Middle frontal gyrus (tissue), 1 donor: ENCODE data around the gene PMIS2.

ENCODE experiments used
- DNase-seq: peaks from one replicate; pipeline ENCODE4 v3.0.0-alpha.2; 2015; ENCODE audit warnings: low spot score; ENCODE audit errors: extremely low spot score

The PMIS2 gene

DNA sequence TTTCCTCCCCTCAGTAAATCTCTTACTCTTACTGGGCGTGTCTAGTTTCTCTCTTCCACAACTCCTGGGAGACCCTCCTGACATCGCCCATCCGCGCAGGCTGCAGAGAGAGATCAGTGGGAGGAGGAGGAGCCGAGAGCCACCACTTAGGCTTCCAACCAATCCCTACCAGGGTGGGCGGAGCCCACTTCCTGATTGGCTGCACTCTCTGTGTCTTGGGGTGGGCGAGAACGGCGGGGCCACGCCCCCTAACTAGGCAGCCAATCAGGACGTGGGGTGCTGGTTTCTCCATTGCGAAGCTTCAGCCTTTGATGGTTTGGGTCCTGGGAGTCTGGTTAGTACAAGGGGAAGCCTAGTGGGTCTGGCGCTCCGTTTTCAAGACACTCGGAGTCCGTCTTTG is at the start of gene PMIS2:
Gene PMIS2 (plus strand): TSS at position 326 of the 400 bp plus-strand sequence. CDS start 87 bp downstream, outside the sequence.
- no peak for DNase-seq

- no peak for DNase-seq
These were observed 46.7 kb upstream of the PMIS2 start for GRCh38 chr19:35539314-35539713.

DNA sequence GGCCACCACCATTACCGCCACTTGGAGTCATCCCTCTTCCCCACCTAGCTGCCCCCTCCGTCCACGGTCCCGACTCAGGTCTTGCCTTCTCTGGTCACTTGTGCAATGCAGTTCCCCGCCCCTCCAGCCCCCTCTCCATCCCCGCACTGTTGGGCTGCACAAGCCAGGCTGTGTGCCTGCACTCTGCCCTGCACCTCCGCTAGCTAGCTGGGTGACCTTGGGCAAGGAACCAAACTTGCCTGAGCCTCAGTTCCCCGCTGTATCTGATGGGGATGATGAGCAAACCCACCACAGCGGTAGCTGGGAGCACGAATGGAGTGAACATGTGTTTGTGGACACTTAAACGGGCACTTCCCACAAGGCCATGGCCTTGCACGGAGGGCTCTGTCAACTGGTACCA is 46.1 kb upstream of the PMIS2 start:
- no peak for DNase-seq

GRCh38 chr19:35540356-35540927 is 45.5 kb upstream of the PMIS2 start:
- no peak for DNase-seq

- DNase-seq: no peak
These were observed 43.8 kb upstream of the PMIS2 start for GRCh38 chr19:35542209-35542608.

- no peak for DNase-seq
These were observed 42.5 kb upstream of the PMIS2 start for GRCh38 chr19:35543280-35544109.

- DNase-seq: no peak
These were observed 41.7 kb upstream of the PMIS2 start for GRCh38 chr19:35544110-35544802.

DNA sequence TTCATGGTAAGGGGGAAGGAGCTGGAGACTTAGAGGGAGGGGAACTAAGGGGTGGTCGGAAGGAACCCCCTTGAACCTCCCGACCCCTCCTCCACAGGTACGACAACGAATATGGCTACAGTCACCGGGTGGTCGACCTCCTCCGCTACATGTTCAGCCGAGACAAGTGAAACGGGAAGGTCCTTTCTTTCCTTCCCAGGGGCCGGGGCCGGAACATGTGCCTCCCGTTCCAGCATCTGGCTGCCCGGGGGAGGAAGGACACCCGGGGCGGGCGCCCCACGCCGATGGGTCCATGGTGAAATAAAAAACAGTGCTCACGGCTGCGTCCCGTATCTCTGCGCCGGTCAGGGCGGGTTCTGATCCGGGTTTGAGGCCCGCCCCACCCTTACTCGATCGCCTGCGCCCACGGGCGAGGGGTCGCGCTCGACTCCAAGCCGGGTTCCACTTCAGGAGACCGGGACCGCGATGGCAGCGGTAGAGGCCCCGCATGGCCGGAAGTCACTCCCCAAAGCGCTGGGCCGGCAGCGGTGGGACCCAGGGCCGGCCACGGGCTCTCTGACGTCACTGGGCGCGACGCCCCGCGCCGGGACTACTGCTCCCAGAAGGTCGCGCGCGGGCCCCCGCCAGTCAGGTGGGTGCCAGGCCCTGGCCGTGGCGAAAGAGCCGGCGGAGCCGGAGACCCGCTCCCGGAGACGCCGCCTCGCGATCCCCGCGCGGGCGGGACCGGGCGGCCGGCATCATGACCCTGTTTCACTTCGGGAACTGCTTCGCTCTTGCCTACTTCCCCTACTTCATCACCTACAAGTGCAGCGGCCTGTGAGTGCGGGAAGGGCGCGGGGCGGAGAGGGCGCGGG is 40.7 kb upstream of the PMIS2 start, which contains the start of gene TMEM147:
Gene TMEM147 (plus strand): TSS at position 626 of the 854 bp plus-strand sequence. CDS start 114 bp downstream, at position 740.
- DNase-seq: peak; percentile 82

GRCh38 chr19:35545855-35546381 is 40.1 kb upstream of the PMIS2 start:
- no peak for DNase-seq

DNA sequence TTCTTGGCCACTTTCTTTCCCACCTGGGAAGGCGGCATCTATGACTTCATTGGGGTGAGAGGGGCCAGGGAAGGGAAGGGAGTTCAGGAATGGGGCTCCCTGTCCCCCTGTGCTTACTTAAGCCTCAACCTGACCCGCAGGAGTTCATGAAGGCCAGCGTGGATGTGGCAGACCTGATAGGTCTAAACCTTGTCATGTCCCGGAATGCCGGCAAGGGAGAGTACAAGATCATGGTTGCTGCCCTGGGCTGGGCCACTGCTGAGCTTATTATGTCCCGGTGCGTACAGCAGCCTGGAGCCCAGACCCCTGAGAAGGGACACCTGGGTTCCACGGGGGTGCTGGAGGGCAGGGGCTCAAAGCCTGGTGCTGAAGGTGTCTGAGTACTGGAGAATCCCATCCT is 39.4 kb upstream of the PMIS2 start:
- DNase-seq: no peak

DNA sequence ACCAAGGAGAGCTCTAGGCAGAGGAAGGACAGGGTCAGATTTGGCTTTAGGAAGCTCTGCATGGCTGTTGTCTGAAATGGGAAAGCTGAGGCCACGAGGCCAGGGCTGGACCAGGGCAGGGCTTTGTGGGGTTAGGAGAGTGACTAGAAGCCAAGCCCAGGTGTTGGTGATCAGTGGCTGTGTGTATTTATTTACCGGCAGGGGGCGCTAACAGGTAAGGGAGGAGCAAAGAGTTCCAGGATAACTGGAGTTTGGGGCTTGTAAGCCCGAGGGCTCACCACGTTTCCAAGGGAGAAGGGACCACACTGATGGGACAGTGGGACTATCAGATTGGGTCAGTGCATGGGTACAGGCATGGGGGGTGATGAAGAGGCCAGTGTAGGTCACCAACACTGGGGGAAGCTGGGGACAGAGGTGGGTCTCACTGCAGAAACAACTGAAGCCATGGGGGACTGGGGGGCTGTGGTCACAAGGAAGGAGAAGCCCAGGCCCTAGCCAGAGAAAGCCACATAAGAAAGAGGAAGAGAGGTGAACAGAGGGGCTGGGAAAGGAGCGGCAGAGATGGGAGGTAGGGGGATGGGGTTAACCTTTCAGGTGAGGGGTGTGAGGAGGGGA is 36.7 kb upstream of the PMIS2 start:
- peak; percentile 41 for DNase-seq

DNA sequence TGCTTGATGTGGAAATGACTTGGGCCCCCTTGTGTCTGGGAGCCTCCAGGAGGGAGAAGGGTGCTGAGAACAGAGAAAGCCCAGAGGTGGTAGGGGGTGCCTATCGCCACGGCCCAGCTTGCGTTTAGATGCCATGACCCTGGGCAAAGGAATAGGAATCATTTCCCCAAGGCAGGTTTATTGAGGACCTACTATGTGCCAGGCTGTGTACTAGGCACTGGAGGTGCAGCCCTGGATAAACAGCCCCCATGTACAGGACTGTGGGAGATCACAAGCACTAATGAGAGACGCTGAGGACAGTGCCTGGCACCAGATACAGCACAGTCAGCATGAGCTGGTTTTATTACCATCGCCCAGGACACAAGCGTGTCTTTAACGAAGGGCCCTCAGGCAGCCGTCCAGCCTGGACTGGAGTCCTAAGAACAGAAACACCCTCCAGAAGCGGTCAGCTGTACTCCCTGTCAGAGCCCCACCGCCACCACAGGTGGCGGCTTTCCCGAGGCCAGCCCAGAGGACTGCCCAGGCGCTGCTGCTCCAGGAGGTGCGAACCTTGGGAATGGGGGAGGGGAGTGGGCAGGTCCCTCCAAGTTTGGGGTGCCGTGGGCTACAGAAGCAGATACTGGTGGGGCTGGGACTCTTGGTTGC is 36.0 kb upstream of the PMIS2 start:
- DNase-seq: no peak

- DNase-seq: no peak
These were observed 34.7 kb upstream of the PMIS2 start for GRCh38 chr19:35551091-35551810.

DNA sequence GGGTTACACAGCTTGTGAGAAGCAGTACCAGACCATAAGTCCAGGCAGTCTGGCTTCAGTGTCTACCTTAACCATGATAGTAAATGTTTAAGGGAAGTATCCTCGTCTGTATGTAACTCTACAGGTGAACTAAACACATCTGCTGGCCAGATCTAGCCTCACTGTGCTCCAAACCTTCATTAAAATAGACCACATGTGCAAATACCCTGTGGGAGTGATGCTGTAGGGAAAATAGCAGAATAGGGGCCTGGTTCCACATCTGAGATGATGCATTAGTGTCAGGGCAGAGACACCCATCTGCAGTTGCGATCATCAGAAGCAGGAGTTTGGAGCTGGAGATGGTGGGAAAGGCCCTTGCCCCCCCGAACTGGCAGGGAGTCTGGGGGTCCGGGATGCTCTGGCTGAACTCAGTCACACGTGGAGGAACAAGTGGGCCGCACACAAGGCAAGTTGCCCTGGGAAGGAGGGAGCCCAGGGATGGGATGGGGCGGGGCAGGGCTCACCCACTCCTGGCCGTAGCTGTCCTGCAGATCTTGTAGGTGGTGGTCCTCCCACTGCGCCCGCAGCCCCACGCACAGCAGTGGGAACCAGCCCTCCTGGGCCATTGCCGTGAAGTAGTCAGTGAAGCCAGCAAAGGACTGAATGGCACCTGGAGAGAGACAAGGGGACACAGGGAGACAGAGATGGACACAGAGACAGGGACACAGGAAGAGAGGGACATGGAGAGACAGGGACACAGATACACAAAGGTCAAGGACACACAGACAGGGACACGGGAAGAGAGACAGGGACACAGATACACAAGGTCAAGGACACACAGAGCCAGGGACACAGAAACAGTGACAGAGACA is 33.2 kb upstream of the PMIS2 start:
- no peak for DNase-seq

DNA sequence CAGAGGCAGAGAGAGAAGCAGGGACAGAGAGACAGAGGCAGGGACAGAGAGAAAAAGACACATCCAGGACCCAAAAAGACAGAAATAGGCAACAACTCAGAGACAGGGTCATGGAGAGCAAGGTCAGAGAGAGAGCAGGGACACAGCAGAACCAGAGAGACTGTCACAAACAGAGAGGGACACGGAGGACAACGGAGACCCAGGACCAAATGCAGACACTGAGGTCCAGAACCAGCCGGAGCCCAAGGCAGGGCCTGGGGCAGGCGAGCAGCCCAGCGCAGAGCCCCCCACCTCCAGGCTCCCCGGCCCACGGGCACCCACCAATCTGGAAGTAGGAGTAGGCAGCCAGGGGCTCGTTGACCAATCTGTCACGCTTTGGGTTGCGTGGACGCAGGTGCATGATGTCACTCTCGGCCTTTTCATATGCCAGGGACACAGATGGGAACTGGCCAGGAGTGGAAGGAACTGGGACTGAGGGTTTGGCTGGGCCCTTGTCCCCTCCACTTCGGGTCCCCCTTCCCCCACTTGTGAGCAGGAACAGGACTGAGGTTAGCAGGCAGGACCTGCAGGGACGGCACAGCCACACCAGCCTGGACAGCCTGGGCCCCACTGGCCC is 32.5 kb upstream of the PMIS2 start:
- no peak for DNase-seq

DNA sequence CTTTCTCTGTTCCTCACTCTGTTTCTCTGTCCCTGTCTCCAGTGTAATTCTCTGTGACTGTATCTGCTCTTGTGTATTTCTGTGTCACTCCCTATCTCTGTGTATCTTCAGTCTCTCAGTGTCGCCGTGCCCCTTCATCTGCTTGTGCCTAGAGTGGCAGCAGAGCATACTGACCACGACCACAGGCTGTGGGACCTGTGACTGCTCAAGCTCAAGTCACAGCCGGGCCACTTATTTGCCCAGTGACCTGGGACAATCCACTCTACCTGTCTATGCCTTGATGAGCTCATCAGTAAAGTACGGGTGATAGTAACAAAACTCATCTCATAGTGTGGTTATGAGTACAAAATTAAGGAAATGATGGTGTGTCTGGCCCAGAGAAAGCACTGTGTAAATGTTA is 31.9 kb upstream of the PMIS2 start:
- no peak for DNase-seq

DNA sequence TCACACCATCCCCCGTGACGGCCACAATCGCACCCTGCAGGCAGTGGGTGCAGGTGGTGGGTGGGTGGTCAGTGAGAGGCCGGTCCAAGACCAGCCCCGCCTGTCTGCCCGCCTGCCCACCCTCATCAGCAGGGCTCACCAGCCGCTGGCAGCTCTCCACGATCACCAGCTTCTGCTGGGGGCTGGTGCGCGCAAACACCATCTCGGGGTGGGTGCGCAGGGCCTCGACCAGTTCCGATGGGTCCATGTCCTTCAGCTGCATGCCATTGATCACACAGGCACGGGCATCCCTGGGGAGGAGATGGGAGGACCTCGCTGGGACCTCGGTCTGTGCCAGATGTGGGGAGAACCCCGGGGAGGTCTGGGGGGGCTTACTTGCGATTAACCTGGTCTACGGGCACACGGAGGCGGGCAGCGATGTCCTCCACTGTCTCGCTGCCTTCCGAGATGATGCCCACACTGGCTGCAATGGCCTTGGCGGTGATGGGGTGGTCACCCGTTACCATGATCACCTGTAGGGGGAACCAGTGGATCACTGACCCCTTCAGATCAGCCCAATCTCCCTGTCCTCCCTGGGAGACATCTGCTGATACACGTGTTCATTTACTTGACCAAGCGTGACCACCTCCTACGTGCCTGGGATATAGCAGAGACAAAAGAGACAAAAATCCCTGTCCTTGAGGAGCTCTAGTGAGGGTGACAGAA is 30.5 kb upstream of the PMIS2 start:
- no peak for DNase-seq
